SK-N-SH (cell line): ENCODE data around the gene LPAR1.

Source experiments
- CHD2 ChIP-seq: fragments of 150-350 bp; IDR thresholded peaks from 2 replicates; pipeline ENCODE4 v1.6.1; 2018; ENCODE audit warnings: low read length; ENCODE audit not compliant: partially characterized antibody
- EZH2phosphoT487 ChIP-seq: fragments of 200-600 bp; sonication (generic); IDR thresholded peaks from 2 replicates; pipeline ENCODE4 v1.6.1; 2017; ENCODE audit warnings: low read depth, mixed run types, mild to moderate bottlenecking, antibody characterized with exemption, moderate library complexity, borderline replicate concordance
- GABPA ChIP-seq: IDR thresholded peaks from 2 replicates; pipeline ENCODE4 v1.4.0; 2012; ENCODE audit warnings: low read depth, mild to moderate bottlenecking
- TF ChIP-seq, protein P1 (sequence below): fragments of 200-600 bp; sonication (generic); IDR thresholded peaks from 2 replicates; pipeline ENCODE4 v1.6.1; 2017; ENCODE audit warnings: antibody characterized with exemption, mild to moderate bottlenecking, moderate library complexity
- TF ChIP-seq, protein P2 (sequence below): fragments of 150-350 bp; IDR thresholded peaks from 2 replicates; pipeline ENCODE4 v1.6.1; 2017; ENCODE audit warnings: antibody characterized with exemption, low read length, low read depth, borderline replicate concordance
- TF ChIP-seq, protein P3 (sequence below): IDR thresholded peaks from 2 replicates; pipeline ENCODE4 v1.4.0; 2012; ENCODE audit warnings: low read depth, borderline replicate concordance

DNA sequence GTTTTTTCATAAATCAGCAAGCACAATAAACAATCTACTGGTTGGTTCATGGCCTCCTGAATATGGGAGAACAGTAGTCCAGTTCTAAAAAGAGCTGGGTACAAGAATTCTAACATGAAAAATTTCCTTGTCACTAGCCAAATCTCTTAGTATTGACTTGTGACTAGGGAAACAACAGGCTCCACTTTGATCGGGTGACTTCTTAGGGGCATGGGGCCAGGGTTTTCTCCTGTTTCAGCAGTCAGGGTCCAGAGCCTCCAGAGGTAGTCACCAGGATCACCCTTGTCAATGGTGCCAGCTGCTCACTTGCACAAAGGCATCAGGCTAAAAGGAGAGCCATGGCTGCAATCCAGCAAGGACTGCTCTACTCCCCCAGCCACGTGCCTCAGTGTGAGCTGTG is 38.1 kb downstream of the LPAR1 start:
- TF ChIP-seq, protein P1, sequence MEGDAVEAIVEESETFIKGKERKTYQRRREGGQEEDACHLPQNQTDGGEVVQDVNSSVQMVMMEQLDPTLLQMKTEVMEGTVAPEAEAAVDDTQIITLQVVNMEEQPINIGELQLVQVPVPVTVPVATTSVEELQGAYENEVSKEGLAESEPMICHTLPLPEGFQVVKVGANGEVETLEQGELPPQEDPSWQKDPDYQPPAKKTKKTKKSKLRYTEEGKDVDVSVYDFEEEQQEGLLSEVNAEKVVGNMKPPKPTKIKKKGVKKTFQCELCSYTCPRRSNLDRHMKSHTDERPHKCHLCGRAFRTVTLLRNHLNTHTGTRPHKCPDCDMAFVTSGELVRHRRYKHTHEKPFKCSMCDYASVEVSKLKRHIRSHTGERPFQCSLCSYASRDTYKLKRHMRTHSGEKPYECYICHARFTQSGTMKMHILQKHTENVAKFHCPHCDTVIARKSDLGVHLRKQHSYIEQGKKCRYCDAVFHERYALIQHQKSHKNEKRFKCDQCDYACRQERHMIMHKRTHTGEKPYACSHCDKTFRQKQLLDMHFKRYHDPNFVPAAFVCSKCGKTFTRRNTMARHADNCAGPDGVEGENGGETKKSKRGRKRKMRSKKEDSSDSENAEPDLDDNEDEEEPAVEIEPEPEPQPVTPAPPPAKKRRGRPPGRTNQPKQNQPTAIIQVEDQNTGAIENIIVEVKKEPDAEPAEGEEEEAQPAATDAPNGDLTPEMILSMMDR: no peak
- no peak for TF ChIP-seq GABPA
- TF ChIP-seq, protein P2, sequence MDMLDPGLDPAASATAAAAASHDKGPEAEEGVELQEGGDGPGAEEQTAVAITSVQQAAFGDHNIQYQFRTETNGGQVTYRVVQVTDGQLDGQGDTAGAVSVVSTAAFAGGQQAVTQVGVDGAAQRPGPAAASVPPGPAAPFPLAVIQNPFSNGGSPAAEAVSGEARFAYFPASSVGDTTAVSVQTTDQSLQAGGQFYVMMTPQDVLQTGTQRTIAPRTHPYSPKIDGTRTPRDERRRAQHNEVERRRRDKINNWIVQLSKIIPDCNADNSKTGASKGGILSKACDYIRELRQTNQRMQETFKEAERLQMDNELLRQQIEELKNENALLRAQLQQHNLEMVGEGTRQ: no peak
- TF ChIP-seq, protein P3, sequence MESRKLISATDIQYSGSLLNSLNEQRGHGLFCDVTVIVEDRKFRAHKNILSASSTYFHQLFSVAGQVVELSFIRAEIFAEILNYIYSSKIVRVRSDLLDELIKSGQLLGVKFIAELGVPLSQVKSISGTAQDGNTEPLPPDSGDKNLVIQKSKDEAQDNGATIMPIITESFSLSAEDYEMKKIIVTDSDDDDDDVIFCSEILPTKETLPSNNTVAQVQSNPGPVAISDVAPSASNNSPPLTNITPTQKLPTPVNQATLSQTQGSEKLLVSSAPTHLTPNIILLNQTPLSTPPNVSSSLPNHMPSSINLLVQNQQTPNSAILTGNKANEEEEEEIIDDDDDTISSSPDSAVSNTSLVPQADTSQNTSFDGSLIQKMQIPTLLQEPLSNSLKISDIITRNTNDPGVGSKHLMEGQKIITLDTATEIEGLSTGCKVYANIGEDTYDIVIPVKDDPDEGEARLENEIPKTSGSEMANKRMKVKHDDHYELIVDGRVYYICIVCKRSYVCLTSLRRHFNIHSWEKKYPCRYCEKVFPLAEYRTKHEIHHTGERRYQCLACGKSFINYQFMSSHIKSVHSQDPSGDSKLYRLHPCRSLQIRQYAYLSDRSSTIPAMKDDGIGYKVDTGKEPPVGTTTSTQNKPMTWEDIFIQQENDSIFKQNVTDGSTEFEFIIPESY: no peak
- TF ChIP-seq EZH2phosphoT487: no peak
- no peak for TF ChIP-seq CHD2
